GM12801 (cell line): ENCODE data around the gene MRPL54.

Experiments
- TF ChIP-seq, protein P1 (sequence below): IDR thresholded peaks from one replicate; pipeline ENCODE4 v1.5.1; 2011; ENCODE audit warnings: control low read depth; ENCODE audit not compliant: insufficient read length; ENCODE audit errors: extremely low read depth

Gene MRPL54

DNA sequence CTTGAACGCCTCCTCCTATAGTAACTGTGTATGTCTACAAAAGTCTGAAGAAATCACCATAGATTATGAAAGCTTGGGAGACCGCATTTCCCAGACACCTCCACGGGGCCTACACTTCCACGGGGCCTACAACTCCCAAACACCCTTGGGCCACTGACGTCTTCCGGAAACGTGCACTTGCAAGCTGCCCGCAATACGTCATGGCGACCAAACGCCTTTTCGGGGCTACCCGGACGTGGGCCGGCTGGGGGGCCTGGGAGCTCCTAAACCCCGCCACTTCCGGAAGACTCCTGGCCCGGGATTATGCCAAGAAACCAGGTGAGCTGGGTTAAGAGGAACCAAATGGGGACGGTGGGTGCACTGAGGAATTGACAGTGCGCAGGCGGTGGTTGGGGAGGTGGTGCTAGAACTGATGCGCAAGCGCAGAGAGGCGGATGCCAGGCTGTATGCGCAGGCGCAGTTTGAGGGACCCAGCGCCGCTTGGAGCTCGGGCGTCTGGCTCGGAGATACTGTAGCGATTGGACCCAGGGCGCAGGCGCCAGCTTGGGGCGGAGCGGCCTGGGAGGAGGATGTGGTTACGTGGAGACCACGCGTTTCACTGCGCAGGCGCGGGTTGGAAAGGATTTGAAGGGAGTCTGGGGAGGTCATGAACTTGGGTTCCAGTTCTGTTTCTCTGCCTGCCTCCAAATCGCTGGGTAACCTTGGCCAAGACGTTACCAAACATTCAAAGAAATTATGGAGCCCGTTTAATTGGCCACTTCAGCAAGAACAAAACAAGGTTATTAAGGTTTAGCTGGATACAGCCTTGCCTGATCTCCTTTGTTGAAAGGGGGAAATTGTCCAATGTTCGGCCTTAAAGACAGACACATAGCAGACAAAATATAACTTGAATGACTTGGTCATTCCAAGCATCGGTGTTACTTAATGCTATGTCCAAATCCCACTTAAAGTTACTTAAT, at the start of gene MRPL54:
Gene MRPL54, plus strand, starts transcription at position 182 of the 959 bp plus-strand sequence. Its CDS starts 19 bp downstream, at position 201.
- TF ChIP-seq, protein P1, sequence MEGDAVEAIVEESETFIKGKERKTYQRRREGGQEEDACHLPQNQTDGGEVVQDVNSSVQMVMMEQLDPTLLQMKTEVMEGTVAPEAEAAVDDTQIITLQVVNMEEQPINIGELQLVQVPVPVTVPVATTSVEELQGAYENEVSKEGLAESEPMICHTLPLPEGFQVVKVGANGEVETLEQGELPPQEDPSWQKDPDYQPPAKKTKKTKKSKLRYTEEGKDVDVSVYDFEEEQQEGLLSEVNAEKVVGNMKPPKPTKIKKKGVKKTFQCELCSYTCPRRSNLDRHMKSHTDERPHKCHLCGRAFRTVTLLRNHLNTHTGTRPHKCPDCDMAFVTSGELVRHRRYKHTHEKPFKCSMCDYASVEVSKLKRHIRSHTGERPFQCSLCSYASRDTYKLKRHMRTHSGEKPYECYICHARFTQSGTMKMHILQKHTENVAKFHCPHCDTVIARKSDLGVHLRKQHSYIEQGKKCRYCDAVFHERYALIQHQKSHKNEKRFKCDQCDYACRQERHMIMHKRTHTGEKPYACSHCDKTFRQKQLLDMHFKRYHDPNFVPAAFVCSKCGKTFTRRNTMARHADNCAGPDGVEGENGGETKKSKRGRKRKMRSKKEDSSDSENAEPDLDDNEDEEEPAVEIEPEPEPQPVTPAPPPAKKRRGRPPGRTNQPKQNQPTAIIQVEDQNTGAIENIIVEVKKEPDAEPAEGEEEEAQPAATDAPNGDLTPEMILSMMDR, result no peak

- TF ChIP-seq, protein P1, result no peak
Observed at GRCh38 chr19:3716147-3716668, 46.3 kb upstream of the MRPL54 start.

DNA sequence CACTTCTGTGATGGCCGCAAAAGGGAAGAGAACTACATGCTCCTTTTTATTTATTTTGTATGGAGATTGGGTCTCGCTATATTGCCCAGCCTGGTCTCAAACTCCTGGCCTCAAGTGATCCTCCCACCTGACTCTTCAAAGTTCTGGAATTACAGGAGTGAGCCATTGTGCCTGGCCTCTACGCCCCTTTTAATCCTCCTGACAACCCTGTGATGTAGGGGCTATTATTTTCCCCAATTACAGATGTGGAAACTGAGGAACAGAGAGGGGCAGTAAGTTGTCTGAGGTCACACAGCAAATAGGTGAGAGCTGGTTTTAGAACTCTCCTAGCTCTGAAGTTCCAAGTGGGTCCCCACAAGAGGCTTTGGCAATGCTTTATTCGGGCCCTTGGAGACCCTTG, 42.6 kb upstream of the MRPL54 start:
- TF ChIP-seq, protein P1, result no peak

GRCh38 chr19:3720349-3720917, 42.0 kb upstream of the MRPL54 start:
- TF ChIP-seq, protein P1, result no peak

DNA sequence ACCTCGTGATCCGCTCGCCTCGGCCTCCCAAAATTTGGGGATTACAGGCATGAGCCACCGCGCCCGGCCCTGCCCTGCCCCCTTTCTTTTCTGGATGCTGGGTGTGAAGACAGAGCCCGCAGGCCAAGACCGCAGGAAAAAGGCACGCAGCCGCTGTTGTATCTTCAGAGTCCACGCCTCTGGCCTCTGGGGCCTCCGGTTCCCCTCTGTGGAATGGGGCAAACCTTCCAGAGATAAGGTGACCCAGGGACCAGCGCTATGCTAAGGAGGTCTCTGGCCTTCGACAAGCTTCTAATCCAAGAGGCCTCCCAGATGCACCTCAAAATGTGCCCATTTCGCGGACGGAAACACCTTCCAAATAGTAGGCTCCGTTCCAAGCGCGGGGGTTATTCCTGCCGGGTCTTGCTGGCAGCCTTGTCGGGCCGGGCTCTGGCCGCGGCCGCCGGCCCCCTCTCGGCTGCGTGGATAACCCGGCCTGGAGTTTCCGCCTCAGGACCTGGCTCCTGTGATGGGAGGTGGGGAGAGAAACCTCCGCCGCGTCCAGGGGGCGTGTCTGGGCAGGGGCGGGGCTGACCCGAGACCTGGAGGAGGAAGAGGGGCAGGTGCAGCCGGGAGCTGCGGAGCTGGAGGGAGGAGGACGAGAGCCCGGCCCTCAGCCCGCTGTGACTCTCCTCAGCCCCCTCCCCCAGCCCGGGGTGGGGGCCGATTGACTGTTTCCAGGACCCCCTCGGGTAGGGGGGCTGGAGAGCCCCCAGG, 41.2 kb upstream of the MRPL54 start:
- TF ChIP-seq, protein P1, result no peak

DNA sequence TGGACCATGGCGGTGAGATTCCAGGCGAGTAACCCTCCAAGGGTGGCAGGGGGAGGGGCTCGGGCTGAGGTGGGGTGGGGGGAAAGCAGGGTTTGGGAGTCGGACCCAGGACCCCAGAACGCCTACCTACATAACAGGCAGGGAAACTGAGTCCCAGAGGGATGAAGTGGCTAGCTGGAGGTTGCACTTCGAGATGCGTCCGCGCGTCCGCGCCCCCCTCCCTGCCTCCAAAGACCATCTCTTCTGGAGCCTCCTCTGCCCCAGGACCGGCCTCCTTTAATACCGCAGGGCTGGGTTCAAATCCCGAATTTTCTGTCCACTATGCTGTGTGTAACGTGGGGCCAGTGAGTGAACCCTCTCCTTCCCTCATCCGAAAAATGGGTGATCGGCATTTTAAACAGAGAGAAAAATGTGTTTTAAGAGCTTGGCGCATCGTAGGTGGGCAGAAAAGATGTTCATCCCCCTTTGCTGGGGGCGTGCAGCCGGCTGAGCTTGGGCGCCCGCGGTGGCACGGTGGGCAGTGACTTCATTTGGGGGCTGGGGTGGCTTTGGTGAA, 40.5 kb upstream of the MRPL54 start:
- TF ChIP-seq, protein P1, result no peak
